Activated T-helper 1 cell treated with Interleukin-2 at 50 U/mL for 16 hours (primary cell): ENCODE measurements around the gene TECPR2.
"Not testable (repeated sequence)": the region's sequence is repeated elsewhere in the genome, so short reads cannot be mapped to it uniquely, and the experiment has no call there.

ENCODE experiments used
- DNase-seq: peaks from one replicate; pipeline ENCODE4 v3.0.0-alpha.2; 2020; ENCODE audit warnings: low read depth

TECPR2 gene

GRCh38 chr14:102528431-102529170, 165.9 kb downstream of the TECPR2 start:
- DNase-seq = no peak

GRCh38 chr14:102530828-102531478, 168.2 kb downstream of the TECPR2 start:
- no peak for DNase-seq

GRCh38 chr14:102532204-102532658, 169.5 kb downstream of the TECPR2 start:
- DNase-seq = no peak

GRCh38 chr14:102537981-102538601, 175.3 kb downstream of the TECPR2 start:
- DNase-seq = no peak

- no peak for DNase-seq
Measured at GRCh38 chr14:102538602-102539543, 176.1 kb downstream of the TECPR2 start.

GRCh38 chr14:102539544-102540314, 177.0 kb downstream of the TECPR2 start:
- no peak for DNase-seq

- no peak for DNase-seq
Measured at GRCh38 chr14:102540315-102541028, 177.7 kb downstream of the TECPR2 start.

GRCh38 chr14:102541029-102541491, 178.3 kb downstream of the TECPR2 start:
- not testable (repeated sequence) for DNase-seq

- DNase-seq = no peak
Measured at GRCh38 chr14:102541771-102542170, 179.0 kb downstream of the TECPR2 start.

- DNase-seq = no peak
Measured at GRCh38 chr14:102544046-102544746, 181.5 kb downstream of the TECPR2 start.

GRCh38 chr14:102544747-102545460, 182.2 kb downstream of the TECPR2 start:
- DNase-seq = no peak

GRCh38 chr14:102545461-102546265, 182.9 kb downstream of the TECPR2 start:
- DNase-seq = no peak

- no peak for DNase-seq
Measured at GRCh38 chr14:102548616-102549240, 186.0 kb downstream of the TECPR2 start.

GRCh38 chr14:102550927-102551401, 188.2 kb downstream of the TECPR2 start:
- DNase-seq = not testable (repeated sequence)
